Measurements from ENCODE around the gene ARHGAP4.
A peak's percentile ranks its signal among the peaks of the same experiment; 100 is the strongest.

Gene ARHGAP4

DNA sequence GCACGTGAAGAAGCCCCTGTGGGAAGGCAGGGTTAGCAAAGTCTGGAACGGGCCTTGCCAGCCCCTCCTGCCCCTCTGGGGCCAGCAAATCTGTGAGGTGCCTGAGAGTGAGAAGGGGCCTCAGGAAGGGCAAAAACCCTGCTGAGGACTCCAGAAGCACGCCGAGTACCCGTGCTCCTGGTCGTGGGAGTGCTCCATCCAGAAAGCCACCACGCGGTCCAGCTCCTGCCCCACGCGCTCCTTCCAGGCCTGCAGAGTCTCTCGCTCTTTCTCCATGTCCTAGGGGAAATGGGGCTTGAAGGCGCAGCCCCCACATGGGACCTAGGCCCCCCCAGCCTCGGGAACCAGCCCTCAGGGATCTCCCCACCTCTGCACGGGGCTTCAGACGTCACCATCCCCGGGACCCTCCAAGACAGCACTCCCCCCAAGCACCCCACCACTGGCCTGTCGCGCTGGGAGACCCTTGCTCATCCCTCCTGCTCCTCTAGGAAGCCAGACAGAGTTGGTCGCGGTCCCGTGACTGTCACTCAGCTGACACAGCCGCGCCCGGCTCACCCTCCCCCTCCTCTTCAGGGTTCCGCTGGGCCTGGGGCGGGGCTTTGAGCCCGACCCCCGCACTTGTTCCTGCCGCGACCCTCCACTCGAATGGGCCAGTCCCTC, 18.2 kb upstream of the ARHGAP4 start, which contains the start of gene RENBP:
RENBP (minus strand) TSS at position 504 of the 660 bp plus-strand sequence; CDS start at position 471, 33 bp downstream.
- DNase-seq: no peak

DNA sequence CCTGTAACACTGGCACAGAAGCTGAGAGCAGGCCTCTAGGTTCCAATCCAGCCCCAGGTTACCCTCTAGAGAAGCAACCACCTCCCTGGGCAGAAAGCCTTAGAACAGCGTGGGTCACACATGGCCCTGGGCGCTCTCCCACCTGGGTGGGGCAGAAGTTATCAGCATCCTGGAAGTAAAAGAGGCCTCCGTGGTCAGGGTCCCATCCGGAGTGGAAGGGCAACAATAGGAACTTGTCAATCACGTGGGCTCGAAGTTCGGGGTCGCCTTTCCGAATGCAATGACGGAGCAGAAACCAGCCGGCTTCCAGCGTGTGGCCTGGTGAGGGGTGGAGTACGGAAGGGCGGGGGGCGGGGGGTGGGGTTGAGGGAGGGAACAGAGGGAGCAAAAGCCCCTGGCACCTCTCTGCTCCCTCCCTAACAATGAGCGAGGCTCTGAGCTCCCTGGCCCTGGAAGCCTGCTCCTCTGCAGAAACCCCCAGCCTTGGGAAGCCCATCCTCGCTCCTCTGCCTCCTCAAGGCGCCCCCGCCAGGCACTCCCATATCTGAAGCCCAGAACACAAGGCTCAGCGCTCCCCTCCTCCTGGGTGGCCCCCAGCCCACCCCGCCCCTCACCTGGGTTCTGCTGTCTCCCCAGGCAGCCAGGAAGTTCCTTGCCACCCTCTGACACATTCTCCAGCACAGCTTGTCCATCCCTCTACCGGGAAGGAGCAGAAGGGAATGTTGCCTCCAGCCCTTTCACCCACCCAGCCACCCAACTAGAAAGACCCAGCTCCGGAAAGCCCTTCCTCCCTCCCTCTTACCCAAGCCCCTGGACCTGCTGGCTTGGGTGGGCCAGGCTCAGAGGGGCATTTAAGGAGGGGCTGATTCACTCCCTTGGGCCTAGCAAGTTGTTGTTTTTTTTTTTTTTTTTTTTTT, 15.5 kb upstream of the ARHGAP4 start:
- DNase-seq: no peak

DNA sequence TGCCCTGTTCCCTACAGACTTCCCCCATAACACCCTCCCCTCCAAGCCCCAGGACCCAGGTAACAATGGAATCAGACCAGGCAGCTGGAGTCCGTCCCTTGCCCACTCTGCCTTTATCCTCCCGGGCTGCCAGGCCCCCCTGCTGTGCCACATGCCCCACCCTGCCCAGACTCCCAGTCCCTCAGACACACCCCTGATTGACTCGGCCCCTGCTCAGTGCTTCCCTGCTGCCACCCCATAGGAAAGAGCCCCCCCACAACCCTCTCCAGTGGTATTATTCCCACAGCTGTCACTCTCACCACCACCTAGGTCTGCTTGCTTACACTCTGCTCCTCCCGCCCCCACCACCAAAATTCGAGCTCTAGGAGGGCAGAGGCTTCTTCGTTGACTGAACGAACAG, 13.5 kb upstream of the ARHGAP4 start:
- DNase-seq: no peak

DNA sequence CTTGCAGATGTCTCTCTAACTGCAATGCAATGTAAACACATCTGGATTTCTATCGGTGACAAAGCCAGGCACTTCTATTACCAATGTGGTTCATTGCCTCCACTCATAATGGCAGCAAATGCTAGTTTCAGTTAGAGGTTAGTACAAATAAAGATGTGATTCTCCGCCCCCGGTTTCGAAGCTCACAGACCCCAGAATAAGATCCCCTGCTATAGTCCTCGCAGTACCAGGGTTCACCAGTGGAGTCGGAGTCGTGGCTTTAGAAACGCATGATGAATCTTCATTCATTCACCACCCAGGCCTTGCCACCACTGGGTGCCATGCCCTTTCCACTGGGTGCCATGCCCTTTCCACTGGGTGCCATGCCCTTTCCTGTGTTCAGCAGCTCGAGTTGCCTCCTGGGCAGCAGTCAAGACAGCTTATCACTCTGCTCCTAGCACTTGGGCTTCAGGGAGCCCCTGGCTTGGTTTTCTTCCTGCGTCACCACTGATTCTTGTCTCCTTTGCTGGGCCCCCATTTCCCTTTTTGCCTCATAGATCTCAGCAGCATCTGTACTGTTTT, 12.2 kb upstream of the ARHGAP4 start:
- no peak for DNase-seq

DNA sequence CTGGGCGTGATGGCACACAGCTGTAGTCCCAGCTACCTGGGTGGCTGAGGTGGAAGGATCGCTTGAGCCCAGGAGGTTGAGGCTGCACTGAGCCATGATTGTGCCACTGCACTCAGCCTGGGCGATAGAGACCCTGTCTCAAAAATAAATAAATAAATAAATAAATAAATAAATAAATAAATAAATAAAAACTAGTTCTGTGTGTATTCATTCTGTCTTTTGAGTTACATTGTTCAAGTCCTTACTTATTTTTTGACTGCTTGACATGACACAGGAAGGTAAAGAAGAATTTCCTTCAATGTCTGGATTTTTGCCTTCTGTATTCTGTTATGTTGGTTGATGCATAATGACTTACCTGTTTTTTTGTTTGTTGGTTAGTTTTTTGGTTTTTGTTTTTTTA, 11.0 kb upstream of the ARHGAP4 start:
- no peak for DNase-seq

DNA sequence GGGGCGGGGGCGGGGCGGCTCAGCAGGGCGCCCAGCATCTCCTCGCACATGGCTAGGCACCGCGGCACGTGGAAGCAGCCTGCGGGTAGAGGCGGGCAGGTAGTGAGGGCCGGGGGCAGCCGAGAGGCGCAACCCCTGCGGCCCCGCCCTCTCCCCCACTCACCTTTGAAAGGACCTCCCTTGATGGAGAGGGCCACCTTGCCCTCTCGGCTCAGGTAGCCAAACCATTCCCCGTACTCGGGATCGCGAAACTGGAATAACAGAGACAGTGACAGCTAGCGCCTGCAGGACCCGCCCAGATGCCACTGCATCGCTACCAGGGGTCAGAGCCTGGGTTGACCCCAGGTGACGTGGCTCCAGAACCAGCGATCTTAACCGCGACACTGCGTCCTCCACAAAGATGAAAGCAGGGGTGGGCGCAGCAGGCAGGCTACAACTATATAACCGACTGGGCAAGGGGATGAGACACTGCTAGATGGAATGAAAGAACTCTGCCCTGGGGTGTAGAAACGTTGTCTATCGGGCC, 9.3 kb upstream of the ARHGAP4 start:
- peak; percentile 44 for DNase-seq

DNA sequence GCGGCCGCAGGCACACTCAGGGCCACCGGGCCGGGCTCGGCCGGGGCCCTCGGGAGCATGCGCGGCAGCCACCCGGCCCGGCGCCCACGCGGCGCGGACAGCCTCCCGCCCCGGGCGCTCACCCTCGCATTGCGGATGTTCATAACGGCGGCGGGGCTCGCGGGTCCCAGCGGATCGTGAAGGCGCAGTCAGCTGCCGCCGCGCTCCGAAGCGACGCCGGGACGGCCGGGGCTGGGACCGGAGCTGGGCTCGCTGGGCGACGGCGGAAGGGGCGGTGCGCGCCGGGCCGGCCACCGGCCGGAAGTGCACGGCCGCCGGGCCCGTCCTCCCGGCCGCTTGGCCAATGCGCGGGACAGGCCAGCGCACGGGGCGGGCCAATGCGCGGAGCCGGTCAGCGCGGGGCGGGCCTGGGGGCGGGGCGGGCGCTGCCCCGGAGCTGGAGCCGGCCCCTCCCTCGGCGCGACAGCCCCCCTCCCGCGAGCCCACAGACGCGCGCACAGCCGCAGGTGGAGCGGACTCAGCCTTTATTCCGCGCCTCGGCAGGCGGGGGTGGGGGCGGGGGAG, 8.8 kb upstream of the ARHGAP4 start, which contains the start of gene NAA10:
NAA10 (minus strand) TSS at position 276 of the 564 bp plus-strand sequence; CDS start at position 143, 133 bp downstream.
- DNase-seq: peak; percentile 47

DNA sequence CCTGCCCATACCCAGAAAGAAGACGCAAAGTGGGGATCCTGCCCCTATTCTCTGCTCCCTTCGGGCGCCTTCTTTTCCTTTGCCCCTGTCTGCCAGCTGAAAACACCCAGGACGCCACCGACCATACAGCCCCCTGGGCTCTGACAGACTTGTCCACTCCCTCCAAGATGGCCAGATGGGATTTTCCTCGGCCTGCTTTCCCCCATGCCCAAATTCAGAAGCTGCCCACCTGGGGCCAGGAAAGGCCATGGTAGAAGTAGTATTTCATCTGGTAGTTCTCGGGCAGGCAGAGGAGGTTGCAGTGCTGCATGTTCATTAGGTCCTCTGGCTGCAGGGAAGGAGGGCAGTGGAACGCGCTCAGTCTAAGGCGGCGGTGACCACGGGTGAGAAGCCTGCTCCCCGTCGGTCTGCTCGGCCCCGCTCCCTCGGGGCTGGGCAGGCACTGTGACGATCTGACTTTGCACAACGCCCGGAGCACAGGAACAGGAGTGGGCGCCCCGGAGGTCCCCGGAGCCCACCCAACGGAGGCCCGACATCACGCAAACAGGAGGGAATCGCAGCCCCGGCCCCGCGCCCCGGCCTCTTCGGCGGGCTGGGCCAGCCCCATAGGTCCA, 8.2 kb upstream of the ARHGAP4 start:
- DNase-seq: no peak

DNA sequence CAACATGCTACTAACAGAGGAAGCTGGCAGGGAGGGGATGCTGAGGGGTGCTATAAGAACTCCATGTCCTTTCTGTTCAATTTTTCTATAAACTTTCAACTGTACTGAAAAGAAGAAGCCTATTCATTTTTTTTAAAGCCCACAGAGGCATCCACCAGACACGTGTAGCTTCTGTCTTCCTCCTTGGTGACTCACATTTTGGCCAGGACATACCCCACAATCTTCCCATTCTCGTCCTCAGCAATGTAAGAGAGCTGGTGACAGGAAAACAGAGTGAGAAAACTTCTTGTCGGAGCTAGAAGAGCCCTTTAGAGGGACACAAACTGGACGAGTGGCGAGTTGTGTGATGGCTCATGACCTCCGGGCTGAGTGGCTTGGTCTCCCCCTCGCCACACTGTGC, 7.7 kb upstream of the ARHGAP4 start:
- no peak for DNase-seq

DNA sequence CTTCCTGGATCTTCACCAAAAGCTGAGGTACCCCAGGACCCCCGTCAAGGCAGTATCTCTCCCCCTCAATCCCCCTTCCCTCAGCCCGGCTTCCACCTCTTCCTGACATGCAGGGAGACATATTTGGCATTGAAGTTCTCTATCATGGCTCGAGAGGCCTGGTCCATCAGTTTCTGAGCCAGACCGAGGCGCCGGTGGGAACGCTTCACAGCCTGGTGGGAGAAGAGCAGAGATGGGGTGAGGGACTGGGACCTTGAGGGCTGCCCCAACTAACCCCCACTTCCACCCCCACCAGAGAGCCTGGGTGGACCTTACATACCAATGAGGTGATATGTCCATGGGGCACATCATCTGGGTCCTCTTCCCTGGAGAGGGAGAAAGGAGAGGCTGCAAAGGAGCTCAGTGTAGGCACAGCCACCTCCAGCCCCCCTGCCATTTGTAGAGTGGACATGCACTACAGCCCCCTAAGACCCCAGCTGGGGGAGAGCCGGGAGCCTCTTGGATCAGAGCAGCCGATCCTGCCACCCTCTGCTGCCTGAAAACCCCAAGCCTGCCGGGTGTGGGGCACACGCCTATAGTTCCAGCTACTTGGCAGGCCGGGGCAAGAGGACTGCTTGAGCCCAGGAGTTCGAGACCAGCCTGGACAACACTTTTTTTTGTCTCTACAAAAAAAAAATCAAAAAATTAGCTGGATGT, 6.3 kb upstream of the ARHGAP4 start:
- DNase-seq: no peak

DNA sequence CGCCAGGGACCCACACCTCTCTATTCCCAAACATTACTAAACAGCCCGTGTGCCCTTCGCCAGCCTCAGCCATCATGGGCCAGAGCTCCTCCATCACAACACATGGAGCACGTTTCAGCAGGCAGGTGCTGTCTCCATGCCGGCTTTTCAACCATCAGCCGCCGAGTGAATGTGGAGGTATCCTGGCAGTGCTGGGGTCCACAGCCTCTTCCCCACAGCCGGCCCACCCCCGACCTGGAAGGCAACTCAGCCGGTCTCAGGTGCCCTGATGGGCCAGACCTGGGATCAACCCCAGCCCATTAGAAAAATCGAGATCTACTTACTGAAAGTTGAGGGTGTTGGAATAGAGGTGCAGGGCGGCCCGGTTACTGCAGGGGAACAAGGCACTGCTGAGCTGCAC, 5.7 kb upstream of the ARHGAP4 start:
- no peak for DNase-seq

DNA sequence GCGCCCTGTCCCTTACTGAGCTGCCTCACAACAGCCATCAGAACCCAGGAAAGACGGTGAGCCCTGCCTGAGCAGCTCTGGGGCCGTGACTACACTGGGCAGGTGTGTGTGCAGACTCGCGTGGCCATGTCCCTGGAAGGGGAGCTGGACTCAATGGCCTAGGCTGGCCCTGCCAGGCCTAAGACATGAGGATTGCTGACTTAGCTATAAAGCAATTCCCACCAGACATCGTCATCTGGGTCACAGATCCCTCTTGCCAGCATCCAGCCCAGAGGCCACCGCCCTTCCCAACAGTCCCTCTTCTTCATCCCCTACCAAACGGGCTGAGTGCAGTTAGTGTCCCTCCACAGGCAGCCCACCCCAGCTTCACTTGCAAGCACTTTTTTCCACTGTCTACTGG, 5.1 kb upstream of the ARHGAP4 start:
- DNase-seq: no peak

DNA sequence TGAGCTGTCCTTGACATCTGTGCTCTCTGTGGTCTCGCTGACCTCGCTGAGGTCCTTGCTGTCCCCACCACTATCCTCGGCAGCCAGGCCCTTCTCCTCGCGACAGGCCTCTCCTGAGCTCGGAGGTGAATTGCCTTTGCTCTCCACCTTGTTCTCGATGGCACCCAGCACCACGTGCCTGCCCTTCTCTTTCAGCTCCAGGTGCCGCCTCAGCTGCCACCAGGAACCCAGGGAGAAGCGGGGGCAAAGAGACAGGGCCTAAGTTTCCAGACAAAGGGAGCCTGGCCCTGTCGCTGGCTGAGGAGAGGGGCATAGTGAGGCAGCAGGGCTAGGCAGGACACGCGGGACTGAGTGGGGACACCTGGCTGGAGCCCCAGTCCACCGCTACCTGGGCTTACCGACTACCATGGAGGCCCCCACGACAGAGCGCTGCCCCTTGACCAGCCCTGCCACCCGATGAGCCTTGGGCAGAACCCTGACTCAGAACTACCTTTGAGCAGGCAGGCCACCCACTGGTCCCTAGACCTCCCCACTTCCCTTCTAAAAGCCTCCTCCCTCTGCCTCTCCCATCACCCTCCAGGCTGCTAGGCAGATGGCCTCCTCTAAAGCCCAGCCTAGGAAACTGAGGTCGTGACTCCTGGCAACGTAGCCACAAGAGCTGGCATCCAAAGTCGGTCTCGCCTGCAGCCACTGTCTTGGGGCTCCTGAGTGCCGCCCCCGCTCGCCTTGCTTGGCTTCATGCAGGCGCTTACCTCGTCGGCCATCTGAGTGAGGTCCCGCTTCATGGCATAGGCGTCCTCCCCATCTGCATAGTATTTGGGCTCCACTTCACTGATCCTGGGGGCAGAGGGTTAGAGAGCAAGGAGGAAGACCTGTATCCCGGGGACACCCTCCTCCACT, 4.2 kb upstream of the ARHGAP4 start:
- DNase-seq: no peak

DNA sequence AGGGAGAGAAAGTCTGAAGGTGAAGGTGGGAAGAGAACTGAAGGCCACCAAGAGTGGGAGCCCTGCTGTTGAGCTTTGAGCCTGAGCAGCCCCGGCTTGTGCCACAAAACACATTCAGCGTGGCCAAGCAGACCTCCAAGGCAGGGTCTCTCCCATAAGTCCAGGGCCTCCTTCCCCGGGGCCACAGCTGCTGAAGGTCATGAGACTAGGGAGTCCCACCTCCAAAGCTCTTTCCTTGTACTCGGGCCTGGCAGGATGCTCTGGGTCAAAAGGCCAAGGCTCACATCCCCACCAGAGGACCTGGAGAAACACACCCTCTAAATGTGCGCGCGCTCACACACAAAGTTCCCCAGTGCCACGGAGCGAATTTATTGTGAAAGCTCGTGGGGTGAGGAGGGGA, 3.5 kb upstream of the ARHGAP4 start:
- DNase-seq: no peak

DNA sequence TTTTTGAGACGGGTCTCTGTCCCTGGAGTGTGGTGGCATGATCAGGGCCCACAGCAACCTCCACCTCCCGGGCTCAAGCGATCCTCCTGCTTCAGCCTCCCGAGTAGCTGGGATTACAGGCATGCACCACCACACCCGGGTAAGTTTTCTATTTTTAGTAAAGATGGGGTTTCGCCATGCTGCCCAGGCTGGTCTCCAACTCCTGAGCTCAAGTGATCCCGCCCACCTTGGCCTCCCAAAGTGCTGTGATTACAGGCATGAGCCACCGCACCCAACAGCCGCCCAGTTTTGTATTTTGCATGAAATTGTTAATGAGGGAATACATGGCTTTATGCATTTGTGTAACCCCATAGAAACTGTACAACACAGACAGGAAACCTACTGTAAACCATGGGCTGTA, 2.8 kb upstream of the ARHGAP4 start:
- no peak for DNase-seq

DNA sequence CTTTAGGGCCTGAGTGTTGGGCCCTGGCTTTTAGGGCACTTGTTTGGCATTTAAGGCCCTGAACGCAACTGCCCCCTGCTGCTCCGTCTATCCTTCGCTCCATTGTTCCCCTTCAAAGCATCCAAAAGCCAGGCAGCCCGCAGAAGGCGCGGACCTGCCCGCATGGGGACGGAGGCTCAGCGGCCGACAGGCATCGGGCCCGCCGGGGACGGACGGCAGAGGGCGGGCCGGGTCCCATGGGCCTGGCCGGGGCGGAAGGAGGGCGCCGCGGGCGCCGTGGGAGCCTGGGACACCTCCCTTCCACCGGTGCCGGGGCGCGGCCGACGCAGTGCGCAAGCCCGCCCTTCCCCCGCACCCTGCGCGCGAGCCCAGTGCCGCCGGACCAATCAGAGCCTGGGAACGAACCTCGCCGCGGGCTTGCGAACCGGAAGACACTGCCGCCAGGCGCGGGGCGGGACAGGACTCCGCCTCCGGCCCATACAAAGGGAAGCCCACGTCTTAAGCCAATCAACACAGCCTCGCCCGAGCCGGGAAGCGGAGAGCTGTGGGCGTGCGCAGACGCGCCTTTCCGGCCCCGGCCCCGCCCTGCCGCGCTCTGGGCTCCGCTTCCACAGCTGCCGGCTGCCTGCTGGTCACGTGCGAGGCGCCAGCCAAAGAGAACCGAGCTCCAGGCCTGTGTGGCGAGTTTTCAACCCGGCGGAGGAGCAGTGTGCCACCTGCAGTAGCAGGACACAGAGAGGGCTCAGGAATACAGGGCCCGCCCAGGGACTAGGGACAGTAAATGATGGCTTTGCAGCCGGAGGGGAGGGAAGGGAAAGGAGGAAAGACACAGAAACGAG, 2.1 kb upstream of the ARHGAP4 start:
- peak; percentile 96 for DNase-seq

DNA sequence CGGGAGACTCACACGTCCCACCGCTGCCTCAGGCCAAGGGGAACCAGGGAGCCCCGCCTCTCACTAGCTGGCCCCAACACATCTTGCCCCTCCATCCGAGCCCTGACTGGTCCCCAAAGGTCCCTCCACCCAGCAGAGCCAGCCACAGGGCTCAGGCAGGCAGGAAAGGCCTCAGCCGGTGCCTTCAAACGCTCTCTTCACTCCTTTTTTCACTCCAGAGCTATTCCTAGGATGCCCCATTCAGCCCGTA, 1.5 kb upstream of the ARHGAP4 start:
- no peak for DNase-seq

DNA sequence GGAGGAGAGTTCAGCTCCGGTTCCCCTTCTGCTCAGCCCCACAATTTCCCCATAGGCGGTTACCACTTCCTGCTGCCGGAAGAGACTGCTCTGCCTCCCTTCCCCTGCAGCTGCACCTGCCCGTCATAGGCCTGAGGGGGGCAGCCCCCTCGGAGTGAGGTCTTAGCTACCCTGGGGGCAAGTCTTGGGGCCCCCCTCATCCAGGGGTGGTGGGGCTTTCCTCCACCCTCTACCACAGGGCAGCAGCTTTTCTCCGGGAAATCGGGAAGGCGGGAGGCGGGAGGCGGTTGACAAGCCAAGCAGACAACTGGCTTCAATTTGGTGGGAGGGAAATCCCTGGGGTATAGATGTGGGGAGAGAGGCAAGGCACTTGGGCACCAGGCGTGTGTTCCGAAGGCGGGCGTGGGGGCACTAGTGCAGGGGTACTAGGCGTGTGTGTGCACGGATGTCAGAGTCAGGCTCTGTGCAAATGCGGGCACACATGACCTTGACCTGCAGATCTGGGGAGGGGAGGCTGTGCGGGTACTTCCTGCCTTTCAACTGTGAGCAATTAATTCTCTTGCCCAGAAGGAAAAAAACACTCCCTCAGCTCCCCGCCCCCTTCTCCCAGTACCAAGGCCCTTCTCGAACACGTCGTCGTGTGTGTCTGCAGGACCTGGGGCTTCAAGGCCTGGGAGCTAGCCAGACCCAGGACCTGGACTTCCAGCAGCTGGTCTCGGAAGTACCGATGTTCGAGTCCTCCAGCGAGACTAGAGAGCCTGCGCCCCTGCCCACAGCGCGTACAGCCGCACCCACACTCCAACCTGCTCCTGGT, 1.0 kb upstream of the ARHGAP4 start:
- peak; percentile 72 for DNase-seq

DNA sequence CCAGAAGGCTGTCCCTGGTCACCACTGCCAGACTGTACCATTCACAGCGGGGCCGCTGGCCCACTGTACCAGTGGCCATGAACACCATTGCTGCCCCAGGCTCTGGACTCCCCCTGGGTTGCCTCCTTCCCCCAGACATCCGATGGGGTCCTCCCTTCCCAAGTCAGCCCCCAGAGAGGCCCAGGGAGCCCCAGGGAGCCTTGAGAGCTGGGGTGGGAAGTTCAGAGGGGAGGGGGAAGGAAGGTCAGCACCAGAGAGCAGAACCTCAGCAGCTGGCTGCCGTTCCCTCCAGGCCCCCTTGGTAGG, 441 bp upstream of the ARHGAP4 start:
- no peak for DNase-seq

DNA sequence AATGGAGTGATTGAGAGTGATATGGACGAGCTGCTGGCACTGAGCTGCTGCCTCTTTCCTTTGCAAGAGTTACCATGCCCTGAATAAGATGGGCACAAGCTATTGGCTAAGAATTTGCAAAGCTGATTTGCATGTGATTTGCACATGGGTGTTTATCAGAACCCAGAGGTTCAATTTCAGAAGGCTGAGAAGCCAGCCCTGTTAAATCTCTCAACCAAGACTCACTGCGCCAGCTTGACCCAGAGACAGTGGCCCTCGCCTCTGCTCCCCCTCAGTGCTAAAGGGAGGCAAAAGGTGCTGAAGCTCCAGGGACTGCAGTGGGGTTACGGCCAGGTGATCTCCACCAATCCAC, 701 bp downstream of the ARHGAP4 start:
- no peak for DNase-seq

Measured in NCI-H2171 treated with DMSO at 0.1 percent for 48 hours (cell line).